ENCODE data around the gene MVP.

DNA sequence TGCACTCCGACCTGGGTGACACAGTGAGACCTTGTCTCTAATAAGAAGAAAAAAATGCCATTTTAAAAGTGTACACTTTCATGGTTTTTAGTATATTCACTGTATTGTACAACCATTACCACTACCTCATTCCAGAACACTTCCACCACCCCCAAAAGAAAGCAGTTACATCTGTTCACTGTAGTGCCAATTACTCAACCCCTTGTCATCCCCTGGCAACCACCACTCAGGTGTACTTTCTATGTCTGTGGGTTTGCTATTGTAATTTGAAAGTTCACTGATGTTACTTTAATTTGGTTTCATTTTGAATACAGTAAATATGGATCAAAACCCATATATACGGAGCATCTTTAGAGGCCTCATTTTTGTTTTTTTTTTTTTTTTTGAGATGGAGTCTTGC is 36.1 kb upstream of the MVP start:
- TF ChIP-seq, protein P1, sequence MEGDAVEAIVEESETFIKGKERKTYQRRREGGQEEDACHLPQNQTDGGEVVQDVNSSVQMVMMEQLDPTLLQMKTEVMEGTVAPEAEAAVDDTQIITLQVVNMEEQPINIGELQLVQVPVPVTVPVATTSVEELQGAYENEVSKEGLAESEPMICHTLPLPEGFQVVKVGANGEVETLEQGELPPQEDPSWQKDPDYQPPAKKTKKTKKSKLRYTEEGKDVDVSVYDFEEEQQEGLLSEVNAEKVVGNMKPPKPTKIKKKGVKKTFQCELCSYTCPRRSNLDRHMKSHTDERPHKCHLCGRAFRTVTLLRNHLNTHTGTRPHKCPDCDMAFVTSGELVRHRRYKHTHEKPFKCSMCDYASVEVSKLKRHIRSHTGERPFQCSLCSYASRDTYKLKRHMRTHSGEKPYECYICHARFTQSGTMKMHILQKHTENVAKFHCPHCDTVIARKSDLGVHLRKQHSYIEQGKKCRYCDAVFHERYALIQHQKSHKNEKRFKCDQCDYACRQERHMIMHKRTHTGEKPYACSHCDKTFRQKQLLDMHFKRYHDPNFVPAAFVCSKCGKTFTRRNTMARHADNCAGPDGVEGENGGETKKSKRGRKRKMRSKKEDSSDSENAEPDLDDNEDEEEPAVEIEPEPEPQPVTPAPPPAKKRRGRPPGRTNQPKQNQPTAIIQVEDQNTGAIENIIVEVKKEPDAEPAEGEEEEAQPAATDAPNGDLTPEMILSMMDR (IDR thresholded peaks at IDR 0.05; ENCODE audit: low read depth, low read length), result no peak
- TF ChIP-seq EZH2phosphoT487 (IDR thresholded peaks at IDR 0.05; ENCODE audit: low read depth), result no peak
